ENCODE results near the gene HS3ST3B1.

HS3ST3B1 gene

DNA sequence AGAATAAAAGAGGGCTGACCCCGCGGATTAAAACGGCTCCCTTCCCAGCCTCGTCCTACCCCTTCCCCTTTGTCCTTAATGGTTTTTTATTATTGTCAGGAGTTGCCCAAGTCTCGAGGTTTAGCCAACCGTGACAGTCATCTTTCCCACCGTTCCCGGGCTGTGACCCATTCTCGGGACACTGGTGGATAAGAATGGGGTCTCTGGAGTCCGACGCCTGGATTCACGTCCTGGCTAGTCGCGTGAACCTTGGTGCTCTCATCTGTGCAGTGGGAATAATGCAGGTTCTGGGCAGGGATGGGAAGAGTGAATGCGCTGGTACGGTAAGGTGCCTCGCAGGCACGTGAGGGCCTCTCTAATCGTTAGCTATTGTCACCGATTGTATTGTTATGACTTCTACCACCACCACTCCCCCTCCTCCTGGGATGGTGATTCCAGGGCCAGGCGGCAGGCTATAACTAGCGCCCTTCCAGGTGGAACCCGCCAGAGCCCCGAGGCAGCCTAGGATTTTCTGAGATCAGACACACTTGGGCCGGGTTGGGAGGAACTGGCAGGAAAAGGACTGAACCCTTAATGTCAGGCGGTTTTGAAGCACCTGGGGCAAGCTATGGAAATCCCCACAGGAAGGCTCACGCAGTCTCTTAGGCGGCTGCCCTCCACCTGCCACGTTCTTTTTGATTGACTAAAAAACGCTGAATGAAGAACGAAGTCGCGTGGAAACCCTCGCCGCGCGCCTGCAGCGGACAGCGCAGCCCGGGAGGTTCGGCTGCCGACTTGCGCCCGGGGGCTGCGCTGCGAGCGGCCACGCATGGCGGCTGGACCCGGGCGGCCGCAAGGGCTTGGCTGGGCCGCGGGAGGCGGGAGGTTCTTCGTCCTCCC lies 2.7 kb downstream of the HS3ST3B1 start:
- no peak for DNase-seq

DNA sequence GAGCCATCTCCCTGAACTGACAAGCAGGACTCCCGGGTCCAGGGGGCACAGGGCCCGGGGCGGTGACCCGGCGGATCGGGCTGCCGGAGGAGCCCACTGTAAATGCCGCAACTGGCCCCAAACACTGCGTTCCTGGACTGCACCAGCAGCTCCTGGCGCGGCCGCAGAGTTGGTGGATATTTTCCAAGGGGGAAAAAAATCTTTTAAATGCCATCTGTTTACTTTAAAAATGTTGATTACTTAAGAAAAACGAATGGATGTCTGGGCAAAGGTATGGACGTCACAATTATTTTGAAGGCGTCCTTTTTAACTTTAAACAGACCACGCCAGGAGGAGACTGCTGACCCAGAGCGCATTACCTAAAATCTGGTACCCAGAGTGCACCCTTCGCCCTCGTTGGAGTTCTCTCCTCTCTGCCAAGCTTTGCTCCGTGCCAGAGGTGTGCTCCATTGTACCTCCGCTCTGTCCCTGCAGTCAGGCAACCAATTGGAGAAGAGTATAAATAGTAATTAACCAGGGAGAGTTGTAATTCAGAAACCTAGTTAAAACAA lies 3.4 kb downstream of the HS3ST3B1 start:
- no peak for DNase-seq

DNA sequence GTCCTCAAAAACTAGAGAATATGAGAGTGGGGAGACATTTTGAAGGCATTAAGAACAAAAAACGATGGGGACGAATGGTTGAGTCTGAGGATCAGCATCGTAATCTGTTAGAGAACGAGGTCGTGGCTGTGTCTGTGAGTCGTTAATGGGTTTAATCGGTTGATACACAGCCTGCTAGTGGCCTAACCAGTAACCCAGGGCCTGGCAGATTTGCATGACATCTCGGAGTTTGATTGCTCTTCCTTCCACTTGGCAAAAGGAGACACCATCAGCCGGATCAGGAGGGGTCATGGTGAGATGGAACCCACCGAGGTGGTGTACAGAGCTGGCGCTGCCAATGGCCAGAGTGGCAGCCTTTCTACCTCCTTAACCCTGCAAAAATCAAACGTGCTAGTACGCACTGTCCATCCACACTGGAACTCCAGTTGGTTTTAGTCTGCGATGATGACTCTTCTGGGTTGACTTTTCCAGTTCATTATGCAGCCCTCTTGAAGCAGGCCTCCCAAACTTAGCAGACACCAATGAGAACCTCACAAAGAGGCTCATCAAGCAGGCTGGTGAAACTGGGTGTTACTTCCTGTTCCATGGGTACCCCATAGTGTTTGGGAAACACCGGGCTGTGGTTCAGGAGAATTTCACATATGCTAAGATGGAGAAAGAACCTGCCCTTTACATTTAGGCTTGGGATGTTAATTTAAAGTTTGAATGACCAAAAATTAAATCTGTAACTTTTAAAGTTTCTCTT lies 4.1 kb downstream of the HS3ST3B1 start:
- DNase-seq = no peak

DNA sequence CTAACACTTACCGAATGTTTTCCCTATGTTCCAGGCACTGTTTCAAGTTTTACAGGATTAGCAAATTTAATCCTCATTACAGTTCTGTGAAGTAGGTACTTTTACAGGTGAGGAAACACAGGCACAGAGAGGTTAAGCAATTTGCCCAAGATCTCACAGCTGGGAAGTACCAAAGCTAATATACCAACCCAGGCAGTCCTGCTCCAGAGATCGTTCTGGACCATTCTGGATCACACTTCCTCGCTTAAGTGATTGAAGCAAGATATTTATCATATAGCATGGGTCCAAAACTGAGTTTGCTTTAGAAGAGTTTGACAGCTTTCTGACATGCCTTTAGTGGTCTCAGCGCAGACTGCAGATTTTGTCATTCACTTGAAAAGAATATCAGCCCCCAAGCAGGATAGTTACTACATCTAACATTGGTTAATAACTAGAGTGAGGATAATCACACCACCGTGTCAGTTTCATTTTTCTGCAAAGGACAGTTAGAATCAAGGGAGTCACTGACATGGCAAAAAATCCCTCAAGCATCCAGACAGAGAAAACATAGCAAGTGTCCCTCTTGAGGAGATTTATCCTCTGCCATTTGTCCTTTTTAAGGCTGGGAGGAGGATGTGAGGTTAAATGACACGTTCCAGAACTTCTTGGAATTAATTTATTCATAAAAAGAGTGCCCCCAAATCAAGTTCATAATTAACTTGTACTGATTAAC lies 5.1 kb downstream of the HS3ST3B1 start:
- no peak for DNase-seq

DNA sequence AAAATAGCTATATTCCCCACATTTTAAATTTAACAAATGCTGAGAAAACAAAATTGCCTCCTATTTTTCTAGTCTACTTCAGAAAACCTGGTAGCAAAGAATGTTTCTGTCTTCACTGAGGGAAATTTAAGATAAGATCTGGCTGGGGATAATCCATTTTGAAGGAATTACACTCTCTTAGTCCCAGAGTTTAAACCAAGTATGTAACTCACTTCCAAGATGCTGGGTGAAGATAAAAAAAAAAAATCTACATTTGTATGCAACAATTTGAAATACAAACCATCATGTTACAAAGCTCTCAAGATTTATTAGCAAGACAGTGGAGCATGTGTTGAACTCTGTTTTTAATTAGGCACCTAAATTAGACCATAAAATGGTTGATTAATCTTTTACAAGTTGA lies 5.7 kb downstream of the HS3ST3B1 start:
- no peak for DNase-seq

DNA sequence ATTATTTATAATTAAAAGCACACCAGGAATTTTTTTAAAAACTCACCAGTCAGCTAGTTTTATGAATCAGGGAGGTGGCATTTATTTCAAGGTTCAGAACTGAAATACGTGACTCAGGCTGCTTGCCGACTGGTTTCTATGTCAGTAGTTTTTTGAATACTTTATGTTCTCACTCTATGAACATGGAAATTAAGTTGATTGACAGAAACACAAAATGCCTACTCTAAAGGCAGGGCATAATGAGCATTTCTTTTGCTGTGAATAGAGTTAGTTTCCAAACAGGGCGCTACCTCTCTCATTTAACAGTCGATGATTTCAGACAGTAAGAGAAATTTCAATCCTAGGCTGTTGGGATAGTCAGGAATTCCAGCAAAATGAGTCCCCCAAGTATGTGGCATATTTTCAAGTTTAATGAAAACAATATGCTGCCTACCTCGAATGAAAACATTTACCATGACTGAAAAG lies 6.7 kb downstream of the HS3ST3B1 start:
- DNase-seq = no peak

DNA sequence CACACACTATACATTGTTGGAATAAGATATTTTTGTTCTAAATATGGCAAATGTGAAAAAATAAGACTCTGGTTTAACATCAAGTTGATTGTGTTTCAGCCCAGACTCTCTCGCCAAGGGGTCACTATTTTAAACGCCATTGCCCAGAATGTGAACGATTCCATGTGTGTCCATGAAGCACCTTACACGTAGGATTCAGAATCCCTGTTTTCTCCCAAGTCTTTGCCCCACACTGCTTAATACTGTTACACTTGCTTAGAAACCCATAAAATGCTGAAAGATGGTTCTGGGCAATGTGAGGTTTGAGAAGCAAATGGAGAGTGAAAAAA lies 7.7 kb downstream of the HS3ST3B1 start:
- no peak for DNase-seq

DNA sequence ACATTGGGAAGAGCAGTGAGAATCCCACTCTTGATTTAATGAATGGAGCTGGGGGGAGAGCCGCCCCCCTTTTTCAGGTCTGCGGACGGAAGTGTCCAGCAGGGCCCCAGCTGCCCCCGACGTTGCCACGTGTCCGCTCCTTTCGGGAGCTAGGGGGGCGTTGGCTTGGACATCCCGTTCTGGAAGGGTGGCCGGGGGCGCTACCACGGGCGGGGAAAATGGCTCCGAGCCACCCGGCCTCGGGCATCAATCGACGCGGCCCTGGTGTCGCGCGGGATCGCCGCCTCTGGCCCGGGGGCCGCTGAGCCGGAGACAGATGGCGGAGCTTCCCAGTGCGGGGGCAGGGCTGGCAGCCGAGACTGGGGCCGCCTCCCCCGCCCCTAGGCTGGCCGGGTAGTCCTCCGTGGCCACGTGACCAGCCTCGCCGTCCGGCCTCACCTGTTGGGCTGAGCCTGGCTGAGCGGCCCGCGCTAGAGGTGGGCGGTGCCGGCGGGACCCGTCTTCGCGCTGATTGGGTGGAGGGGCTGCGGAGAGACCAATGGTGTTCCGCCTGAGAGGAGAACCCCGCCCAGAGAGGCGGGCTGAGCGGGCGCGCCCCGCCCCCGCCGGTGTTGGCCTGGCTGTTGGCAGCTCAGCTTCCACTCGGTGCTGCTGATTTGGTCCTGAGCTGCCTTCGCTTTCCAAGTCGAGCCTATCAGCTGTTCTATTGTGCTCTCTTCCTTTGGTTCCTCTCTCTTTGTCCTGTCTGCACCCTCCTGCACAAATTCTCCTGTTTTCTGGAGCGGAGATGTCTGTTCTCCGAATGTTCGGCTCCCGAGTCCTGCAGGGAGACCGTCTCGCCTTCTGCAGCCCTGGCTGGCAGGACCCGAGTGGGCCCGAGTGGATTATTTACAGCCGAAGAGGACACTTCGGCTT lies 8.3 kb downstream of the HS3ST3B1 start:
- no peak for DNase-seq

DNA sequence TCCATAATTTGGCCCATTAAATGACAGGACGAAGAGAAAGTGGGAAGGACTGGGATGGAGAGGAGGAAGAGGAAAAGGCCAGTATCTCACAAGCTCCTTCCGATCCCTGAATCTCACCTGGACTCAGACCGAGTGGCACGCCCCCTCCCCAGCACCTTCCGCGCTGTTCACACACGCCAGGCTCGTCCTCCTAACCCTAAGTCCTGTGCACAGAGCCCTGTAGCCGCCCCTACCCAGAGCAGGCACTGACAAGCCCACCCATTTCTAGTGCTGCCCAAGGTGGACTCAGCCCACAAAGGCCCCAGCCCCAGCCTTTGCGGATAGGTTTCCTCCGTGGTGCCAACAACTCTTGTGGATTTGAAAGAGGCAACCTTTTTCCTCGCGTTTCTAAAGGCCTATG lies 9.2 kb downstream of the HS3ST3B1 start:
- no peak for DNase-seq

DNA sequence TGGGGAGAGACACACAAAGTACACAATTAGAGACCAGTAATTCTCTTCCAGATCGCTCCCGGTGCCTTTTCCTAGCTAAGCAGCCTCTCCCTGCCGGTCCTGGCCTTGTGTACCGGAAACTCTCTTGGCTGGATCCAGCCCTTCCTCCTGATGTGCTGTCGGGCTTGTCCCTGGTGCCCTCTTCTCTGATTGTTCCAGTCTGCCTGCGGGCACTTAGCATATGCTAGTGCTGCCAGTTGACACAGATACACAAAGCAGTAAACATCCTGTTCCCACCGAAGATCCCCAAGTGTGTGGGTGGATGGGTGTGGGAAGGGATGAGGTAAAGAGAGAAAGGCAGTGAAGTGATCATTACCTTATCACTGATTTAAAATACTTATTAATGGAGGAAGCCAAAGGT lies 9.7 kb downstream of the HS3ST3B1 start:
- no peak for DNase-seq

DNA sequence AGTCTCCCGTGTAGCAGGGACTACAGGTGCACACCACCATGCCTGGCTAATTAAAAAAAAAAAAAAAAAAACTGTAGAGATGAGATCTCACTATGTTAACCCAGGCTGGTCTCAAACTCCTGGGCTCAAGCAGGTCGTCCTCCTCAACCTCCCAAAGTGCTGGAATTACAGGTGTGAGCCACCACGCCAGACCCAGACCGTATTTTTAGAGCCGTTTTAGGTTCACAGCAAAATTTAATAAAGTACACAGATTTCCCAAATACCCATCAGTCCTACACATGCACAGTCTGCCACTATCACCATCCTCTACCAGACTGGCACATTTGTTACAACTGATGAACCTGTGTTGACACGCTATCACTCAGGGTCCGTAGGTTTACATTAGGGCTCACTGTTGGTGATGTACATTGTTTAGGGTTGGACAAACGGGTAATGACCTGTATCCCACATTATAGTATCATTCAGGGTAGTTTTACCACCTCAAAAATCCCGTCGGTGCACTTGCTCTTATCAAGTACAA lies 10.4 kb downstream of the HS3ST3B1 start:
- DNase-seq = no peak

DNA sequence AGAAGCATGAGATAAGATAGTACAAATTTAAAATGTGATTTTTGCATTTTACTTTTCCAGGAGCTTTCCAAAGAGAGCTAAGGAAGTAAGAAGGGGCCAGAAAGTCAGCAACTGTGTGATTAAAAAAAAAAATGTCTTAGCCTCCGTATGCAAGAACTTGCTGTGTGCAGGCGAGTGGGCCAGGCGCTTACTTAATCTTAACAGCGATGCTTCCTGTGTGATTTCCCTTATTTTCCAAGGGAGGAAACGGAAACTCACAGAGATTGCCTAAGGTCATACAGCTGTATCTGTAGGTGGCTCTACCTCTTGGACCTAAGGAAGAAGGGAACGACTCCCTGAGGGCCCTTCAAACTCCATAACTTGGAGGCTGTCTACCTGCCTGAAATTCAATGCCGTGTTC lies 11.1 kb downstream of the HS3ST3B1 start:
- no peak for DNase-seq

DNA sequence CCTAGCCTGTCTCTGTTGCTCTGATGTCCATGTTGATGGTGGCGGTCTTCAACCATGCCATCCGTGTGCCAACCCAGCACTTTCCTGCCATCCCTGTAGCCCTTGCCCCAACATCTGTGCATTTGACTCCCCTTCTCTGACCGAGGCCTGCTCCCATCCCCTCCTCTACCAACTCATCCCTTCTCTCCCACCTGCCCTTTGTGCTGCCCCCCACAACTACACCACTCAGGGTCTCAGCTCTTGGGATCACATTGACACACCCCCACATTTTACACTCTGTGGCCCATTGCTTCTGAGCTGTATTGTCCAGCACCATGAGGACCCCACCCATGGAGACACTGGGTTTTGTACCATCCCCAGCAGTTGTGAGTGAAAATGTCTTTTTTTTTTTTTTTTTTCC lies 11.6 kb downstream of the HS3ST3B1 start:
- DNase-seq = no peak

DNA sequence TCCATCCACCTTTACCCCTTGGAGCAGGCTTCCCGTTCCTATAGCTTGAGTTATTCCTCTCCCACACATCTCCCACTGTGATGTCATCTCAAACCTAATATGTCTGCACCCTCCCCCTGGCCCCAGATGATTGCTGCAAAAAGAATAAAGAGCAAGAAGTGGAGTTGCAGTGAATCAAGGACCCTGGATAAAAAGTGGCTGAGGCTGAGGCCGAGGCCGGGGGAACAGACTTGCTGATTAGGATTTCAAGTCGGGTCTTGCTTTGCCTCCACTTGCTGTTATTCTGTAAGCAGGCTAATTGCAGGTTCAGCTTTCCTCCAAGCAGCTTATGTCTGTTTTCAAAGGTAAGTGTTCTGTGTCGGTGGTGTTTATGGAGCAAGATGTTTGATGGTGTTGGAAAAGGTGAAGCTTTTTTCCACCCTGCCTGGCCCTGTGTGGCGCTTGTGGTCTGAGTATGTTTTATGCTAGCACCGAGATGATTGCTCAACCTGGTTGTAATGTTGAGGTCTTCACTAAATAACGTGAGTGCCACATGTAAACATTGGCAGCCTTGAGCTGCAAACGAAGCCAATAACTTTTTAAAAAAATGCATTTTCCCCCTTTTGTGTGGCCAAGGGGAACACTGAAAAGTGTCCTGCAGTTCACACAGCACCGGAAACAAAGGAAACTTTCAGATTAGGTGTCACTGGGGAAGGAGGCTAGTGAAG lies 15.4 kb downstream of the HS3ST3B1 start:
- DNase-seq = no peak

DNA sequence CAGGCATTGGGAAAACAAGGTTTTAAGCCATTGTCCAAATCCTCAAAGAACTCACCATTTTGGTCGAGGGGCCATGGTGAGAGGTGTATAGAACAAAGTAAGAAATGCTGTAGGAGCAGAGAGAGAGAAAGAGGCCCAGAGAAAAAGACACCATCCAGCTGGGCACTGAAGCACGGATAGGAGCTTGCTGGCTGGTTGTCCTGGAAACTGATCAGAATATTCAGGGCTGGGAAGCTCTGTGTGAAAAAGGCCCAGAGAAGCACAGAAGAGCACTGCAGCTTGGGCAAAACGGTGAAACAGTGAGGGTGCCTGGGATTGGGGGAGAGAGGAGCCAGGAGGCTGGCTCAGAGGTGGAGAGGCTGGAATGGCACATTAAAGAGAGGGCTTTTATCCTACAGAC lies 16.5 kb downstream of the HS3ST3B1 start:
- DNase-seq = no peak

DNA sequence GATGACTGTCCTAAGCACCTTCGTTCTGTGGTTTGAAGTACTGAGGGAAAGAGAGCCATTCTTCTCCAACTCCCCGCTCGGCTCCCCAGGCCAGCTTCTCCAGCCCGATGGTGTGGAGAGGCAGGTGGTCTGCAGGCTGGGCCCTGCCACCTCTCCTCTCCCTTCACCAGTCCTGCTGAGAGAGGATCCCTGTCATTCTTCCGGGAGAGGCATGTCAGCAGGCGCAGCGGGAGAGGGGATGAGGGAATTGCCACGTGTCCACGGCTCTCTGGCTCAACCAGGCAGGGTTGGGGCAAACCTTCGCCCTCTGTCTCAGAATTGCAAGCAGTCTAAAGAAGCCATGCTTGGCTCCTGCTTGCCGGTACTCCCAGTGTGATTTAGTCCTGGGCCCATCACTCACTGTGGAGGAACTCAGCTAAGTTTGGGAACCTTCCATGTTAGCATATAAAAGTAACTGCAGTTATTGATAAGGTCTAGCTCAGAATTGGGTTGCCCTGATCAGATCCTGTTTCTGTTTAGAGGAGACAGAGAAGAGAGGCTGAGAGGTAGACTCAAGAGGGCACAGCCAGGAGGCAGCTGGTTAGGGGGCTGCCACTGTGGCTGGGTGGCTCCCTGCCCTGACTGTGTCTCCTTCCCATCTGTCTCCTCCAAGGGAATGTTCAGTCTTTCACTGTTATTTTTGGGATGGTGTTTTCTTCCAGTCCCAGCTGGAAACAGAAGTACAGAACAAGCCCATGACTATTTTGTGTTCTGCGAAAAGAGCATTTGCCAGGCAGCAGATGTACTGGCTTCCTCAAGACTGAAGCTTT lies 17.4 kb downstream of the HS3ST3B1 start:
- no peak for DNase-seq

DNA sequence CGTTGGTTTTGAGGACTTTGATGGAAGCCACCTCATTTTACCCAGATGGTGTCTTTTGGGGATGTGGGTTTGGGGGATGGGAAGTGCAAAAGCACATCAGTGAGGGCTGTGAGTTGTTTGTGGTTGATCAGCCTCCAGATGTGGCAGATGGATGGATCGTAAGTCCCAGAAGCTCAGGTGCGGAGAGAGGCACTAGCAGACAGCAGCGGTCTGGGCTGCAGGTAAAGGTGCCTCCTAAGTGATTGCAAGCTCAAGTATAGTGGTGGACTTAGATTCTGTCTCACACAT lies 18.0 kb downstream of the HS3ST3B1 start:
- no peak for DNase-seq

DNA sequence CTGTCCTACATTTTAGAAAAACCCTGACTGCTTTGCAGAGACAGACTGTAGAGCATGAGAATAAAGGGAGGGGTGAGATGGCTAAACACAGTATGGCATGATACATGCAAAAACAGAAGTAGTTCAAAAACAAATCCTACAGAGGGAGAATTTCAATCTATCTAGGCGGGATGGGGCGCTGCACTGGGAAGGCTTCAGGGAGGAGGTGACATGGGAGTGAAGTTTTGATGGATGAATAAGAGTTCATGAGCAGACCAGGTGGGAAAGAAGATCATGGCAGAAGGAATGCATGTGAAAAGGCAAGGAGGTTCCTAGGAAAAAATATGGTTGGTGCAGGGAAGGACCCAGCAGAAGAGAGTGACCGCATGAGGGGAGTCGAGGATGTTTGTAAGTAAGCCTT lies 19.2 kb downstream of the HS3ST3B1 start:
- DNase-seq = no peak

DNA sequence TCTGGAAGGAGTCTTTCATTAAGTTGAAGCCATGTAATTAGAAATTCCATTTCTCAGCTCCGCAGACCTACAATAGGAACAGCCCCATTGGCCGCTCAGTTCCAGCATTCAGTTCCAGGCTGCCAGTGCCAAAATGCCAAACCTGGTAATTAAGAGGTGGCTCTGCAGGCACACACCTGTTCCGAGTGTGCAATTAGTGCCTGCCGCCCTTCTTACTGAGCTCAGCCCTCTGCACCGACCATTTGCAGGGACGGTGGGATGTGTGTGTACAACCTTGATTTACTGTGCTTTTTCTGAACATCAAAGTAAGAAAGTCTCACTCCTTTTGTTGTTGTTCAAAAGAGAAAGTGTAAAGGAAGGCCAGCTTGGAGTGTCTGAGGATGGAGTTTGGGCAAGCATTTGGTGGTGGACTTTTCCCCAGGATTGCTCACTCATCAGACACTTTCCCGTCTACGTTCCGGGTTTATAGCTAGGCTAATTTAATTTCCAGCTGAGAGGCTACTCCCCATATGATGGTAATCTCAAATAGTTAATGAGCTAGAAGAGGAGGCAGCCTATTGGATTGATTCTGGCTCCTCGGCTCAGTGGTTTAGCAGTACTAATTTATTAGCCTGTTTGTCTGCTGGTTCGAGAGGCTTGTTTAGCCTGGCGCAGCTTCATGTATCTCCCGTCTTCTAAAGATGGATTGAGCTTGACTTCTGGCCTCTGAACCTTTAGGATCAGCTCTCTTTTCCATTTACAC lies 20.0 kb downstream of the HS3ST3B1 start:
- DNase-seq = no peak

DNA sequence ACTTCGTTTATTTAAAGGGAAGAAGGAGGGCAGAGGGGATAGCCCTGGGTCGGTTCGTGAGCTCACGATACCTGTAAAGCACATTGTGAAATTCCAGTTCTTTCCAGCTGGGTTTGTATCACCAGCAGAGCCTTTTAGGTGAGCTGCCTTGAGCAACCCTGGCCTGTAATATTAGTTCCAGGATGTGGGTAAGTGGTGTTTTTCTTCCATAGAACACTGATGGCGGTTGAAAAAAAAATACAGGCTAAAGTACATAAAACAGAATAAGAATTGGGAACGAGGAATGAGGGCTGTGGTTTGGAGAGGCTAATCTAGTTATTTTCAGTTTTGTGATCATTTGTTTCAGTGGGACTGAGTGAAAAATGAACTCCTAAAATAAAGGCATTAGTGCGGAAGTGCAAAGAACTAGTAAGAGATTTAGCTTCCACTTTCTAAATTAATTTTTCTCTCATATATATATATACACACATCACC lies 20.6 kb downstream of the HS3ST3B1 start:
- DNase-seq = no peak
